Amniotic epithelial cell (primary cell): ENCODE results near the gene DAPK3.

Source experiments
- DNase-seq: peaks from one replicate; pipeline ENCODE4 v3.0.0-alpha.2; 2010; ENCODE audit warnings: low read depth

DAPK3 gene

GRCh38 chr19:3910105-3910504 lies 60.8 kb downstream of the DAPK3 start:
- DNase-seq: no peak
